ENCODE results near the gene AMN1.

DNA sequence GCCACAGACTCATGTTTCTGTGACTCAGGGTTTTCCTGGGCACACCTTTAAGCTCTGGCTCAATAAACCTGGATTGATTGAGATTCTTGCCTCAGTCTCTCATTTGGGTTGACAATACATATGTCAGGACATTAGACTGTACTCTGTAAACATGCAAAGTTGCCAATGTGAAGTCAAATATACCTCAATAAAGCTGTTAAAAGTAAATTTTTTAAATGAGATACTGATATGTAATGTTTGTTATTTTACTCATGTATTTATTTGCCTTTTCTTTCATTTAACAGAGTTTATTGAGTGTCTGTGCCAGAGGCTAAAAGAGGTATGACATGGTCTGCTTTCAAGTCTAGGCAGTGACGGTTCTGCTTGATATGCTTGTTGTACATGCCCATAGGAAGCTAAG, 73.0 kb downstream of the AMN1 start:
- no peak for TF ChIP-seq EZH2 (IDR thresholded peaks at IDR 0.05)
- no peak for TF ChIP-seq POLR2AphosphoS5 (IDR thresholded peaks at IDR 0.05; ENCODE audit: borderline replicate concordance, low read depth, low read length)
- no peak for TF ChIP-seq FOXP2 (optimal IDR thresholded peaks at IDR 0.05; ENCODE audit: control extremely low read depth, extremely low read length, insufficient read depth)

Data from SK-N-MC (cell line).